Measurements from ENCODE around the gene NRCAM.

- no peak for TF ChIP-seq TAF1 (IDR thresholded peaks at IDR 0.05; ENCODE audit: low read depth, low read length)
- TF ChIP-seq SP2 (IDR thresholded peaks at IDR 0.05; ENCODE audit: low read length), result no peak
- no peak for TF ChIP-seq KDM4A (IDR thresholded peaks at IDR 0.05; ENCODE audit: low read depth, low read length, severe bottlenecking)
- TF ChIP-seq, protein P1, sequence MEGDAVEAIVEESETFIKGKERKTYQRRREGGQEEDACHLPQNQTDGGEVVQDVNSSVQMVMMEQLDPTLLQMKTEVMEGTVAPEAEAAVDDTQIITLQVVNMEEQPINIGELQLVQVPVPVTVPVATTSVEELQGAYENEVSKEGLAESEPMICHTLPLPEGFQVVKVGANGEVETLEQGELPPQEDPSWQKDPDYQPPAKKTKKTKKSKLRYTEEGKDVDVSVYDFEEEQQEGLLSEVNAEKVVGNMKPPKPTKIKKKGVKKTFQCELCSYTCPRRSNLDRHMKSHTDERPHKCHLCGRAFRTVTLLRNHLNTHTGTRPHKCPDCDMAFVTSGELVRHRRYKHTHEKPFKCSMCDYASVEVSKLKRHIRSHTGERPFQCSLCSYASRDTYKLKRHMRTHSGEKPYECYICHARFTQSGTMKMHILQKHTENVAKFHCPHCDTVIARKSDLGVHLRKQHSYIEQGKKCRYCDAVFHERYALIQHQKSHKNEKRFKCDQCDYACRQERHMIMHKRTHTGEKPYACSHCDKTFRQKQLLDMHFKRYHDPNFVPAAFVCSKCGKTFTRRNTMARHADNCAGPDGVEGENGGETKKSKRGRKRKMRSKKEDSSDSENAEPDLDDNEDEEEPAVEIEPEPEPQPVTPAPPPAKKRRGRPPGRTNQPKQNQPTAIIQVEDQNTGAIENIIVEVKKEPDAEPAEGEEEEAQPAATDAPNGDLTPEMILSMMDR (IDR thresholded peaks at IDR 0.05; ENCODE audit: control extremely low read depth in 1 of 3, insufficient read depth in 1 of 3, low read depth in 1 of 3, low read length in 3 of 3), result no peak
- TF ChIP-seq RNF2 (IDR thresholded peaks at IDR 0.05; ENCODE audit: borderline replicate concordance, low read depth, low read length, missing control alignments, poor library complexity, severe bottlenecking), result no peak
- no peak for TF ChIP-seq EP300 (IDR thresholded peaks at IDR 0.05; ENCODE audit: borderline replicate concordance in 1 of 2, low read depth in 2 of 2, low read length in 2 of 2)
- no peak for TF ChIP-seq SP1 (IDR thresholded peaks at IDR 0.05; ENCODE audit: low read depth, low read length)
- no peak for TF ChIP-seq NRF1 (IDR thresholded peaks at IDR 0.05; ENCODE audit: low read depth, low read length)
Measured at GRCh38 chr7:108345710-108346336, 110.4 kb downstream of the NRCAM start.

All from H1 (cell line).